NOMO-1 treated with DMSO at 0.1 percent for 48 hours (cell line): Measurements from ENCODE around the gene FOXN1.
"Not testable (repeated sequence)": the region's sequence is repeated elsewhere in the genome, so short reads cannot be mapped to it uniquely, and the experiment has no call there.

ENCODE experiments used
- DNase-seq: peaks from one replicate; lab custom pipeline; 2025; ENCODE audit not compliant: unreplicated experiment; lab: John Stamatoyannopoulos, UW

Gene FOXN1

GRCh38 chr17:28505986-28506665 lies at the start of gene FOXN1:
TSS of gene FOXN1 (plus strand) at chr17:28506348. CDS start at chr17:28523970, 17,622 bp downstream.
- no peak for DNase-seq

GRCh38 chr17:28457890-28458289 lies 48.3 kb upstream of the FOXN1 start:
- DNase-seq = no peak

GRCh38 chr17:28458881-28459280 lies 47.3 kb upstream of the FOXN1 start:
- DNase-seq = not testable (repeated sequence)

- no peak for DNase-seq
Measured at GRCh38 chr17:28460901-28461300, 45.2 kb upstream of the FOXN1 start.

- no peak for DNase-seq
Measured at GRCh38 chr17:28466001-28466400, 40.1 kb upstream of the FOXN1 start.

GRCh38 chr17:28466521-28467048 lies 39.6 kb upstream of the FOXN1 start:
- DNase-seq = no peak

GRCh38 chr17:28467456-28468025 lies 38.6 kb upstream of the FOXN1 start:
- peak; percentile 69 for DNase-seq

GRCh38 chr17:28468033-28468735 lies 38.0 kb upstream of the FOXN1 start:
- peak; percentile 45 for DNase-seq

GRCh38 chr17:28468781-28469180 lies 37.4 kb upstream of the FOXN1 start:
- peak; percentile 31 for DNase-seq

- DNase-seq = no peak
Measured at GRCh38 chr17:28469376-28469775, 36.8 kb upstream of the FOXN1 start.

GRCh38 chr17:28470266-28470913 lies 35.8 kb upstream of the FOXN1 start:
- no peak for DNase-seq

- no peak for DNase-seq
Measured at GRCh38 chr17:28470914-28471366, 35.2 kb upstream of the FOXN1 start.

GRCh38 chr17:28471531-28472342 lies 34.4 kb upstream of the FOXN1 start:
- no peak for DNase-seq

GRCh38 chr17:28472871-28473497 lies 33.2 kb upstream of the FOXN1 start:
- no peak for DNase-seq

GRCh38 chr17:28473542-28473941 lies 32.6 kb upstream of the FOXN1 start, which contains the start of gene SLC13A2:
TSS of gene SLC13A2 (plus strand) at chr17:28473644. CDS start at chr17:28473713, 69 bp downstream.
- no peak for DNase-seq

- no peak for DNase-seq
Measured at GRCh38 chr17:28474111-28474531, 32.0 kb upstream of the FOXN1 start.

GRCh38 chr17:28475151-28475900 lies 30.8 kb upstream of the FOXN1 start:
- DNase-seq = peak; percentile 29

- DNase-seq = no peak
Measured at GRCh38 chr17:28476076-28476865, 29.9 kb upstream of the FOXN1 start.
